T-cell (primary cell): Measurements from ENCODE around the gene MRPL28. TPM values are rescaled to one million over a fixed set of nuclear protein-coding genes. Genes with fewer than 3 reads are reported as not detected.
A peak's percentile ranks its signal among the peaks of the same experiment; 100 is the strongest.

Experiments used
- ATAC-seq, 4 experiments: fragments of 200-7000 bp in 3 of 4; fragments of 150-1000 bp in 1 of 4; cut with Tn5 transposase; replicated peaks in 1 of 4; 1 replicate in 3 of 4; 2 replicates in 1 of 4; pipeline ENCODE4 v1.10.0; 2021; ENCODE audit warnings: moderate library complexity in 3 of 4, mild to moderate bottlenecking in 2 of 4, moderate number of reproducible peaks in 1 of 4
- CTCF ChIA-PET, 2 donors: fragments of 300-600 bp; sonication (Branson Sonifier 250); formaldehyde crosslinking; loops; one replicate each; lab custom pipeline; 2022; ENCODE audit warnings: antibody characterized with exemption in 2 of 2; lab: Charles Lee
- POLR2A ChIA-PET, 2 donors: fragments of 300-600 bp; sonication (Branson Sonifier 250); formaldehyde crosslinking; loops; one replicate each; lab custom pipeline; 2022; ENCODE audit warnings: antibody characterized with exemption in 2 of 2; lab: Charles Lee
- DNase-seq, 35 experiments: peaks; one replicate each; pipeline versions ENCODE4 v3.0.0 to v3.0.0-alpha.2; 2013 to 2023
- H3K27ac ChIP-seq: one replicate; pipeline ENCODE4 v1.5.1; 2013; ENCODE audit warnings: low read length
- H3K27me3 ChIP-seq, 2 experiments: replicated peaks in 1 of 2; 1 replicate in 1 of 2; 2 replicates in 1 of 2; pipeline versions ENCODE4 v1.6.1 to v1.7.0; 2013; ENCODE audit warnings: low read length in 1 of 2, mixed read lengths in 1 of 2; ENCODE audit not compliant: control insufficient read depth in 2 of 2, insufficient read depth in 2 of 2; ENCODE audit errors: extremely low read depth in 1 of 2
- H3K36me3 ChIP-seq, 2 donors: 1 replicate in 1 of 2; 2 replicates in 1 of 2; pipeline versions ENCODE4 v1.6.1 to v1.7.0; 2013; ENCODE audit warnings: low read length in 1 of 2; ENCODE audit not compliant: control insufficient read depth in 2 of 2, insufficient read depth in 1 of 2; ENCODE audit errors: extremely low read depth in 1 of 2
- H3K4me1 ChIP-seq, 2 experiments: 1 replicate in 1 of 2; 2 replicates in 1 of 2; pipeline versions ENCODE4 v1.6.1 to v1.7.0; 2013; ENCODE audit warnings: low read length in 2 of 2, mixed read lengths in 1 of 2; ENCODE audit not compliant: insufficient read depth in 2 of 2, control insufficient read depth in 1 of 2; ENCODE audit errors: extremely low read depth in 1 of 2
- H3K4me3 ChIP-seq, 2 donors: 1 replicate in 1 of 2; 2 replicates in 1 of 2; pipeline versions ENCODE4 v1.5.1 to v1.7.0; 2013; ENCODE audit warnings: mild to moderate bottlenecking in 2 of 2, low read length in 1 of 2, moderate library complexity in 1 of 2; ENCODE audit not compliant: control insufficient read depth in 1 of 2; ENCODE audit errors: extremely low read depth in 1 of 2
- H3K9me3 ChIP-seq: 2 replicates; pipeline ENCODE4 v1.7.0; 2013
- H3K27ac Mint-ChIP-seq, 2 donors: one replicate each; pipeline ENCODE4 v1.8.0; 2020 to 2021; ENCODE audit warnings: mild to moderate bottlenecking in 2 of 2, mixed read lengths in 2 of 2
- H3K27me3 Mint-ChIP-seq, 2 donors: one replicate each; pipeline ENCODE4 v1.8.0; 2021 to 2022; ENCODE audit warnings: mixed read lengths in 2 of 2
- H3K36me3 Mint-ChIP-seq: one replicate; pipeline ENCODE4 v1.8.0; 2021; ENCODE audit warnings: mixed read lengths
- H3K4me1 Mint-ChIP-seq, 3 donors: one replicate each; pipeline ENCODE4 v1.8.0; 2020 to 2022; ENCODE audit warnings: mixed read lengths in 3 of 3, mild to moderate bottlenecking in 1 of 3
- H3K4me3 Mint-ChIP-seq, 3 donors: one replicate each; pipeline ENCODE4 v1.8.0; 2020 to 2022; ENCODE audit warnings: mild to moderate bottlenecking in 3 of 3, mixed read lengths in 3 of 3, moderate library complexity in 3 of 3
- H3K9me3 Mint-ChIP-seq, 3 donors: one replicate each; pipeline ENCODE4 v1.8.0; 2020 to 2022; ENCODE audit warnings: mixed read lengths in 3 of 3
- WGBS: methylation state at CpG from one replicate; pipeline ENCODE4 v1.1.5; 2013; ENCODE audit warnings: missing lambda C conversion rate; ENCODE audit not compliant: insufficient coverage; 5-methylcytosine and 5-hydroxymethylcytosine counted together
- total RNA-seq, 35 experiments: library from RNA in 6 of 35; stranded (reverse) in 6 of 35; fragments of 120-200 nt in 1 of 35; gene quantifications; one replicate each; pipeline versions ENCODE4 v1.2.1 to v1.2.4 and lab custom pipeline; 2013 to 2026

Gene MRPL28
- total RNA-seq, 5 donors from 2014 or later (not counting 1 experiment from before 2014, with no cell fraction given) = 29.3 to 43.8 (median 34.5) TPM

GRCh38 chr16:359067-359763 is 11.1 kb downstream of the MRPL28 start:
- H3K9me3 ChIP-seq = no peaks in the 10 kb centered on the region
- ChIA-PET POLR2A (no interaction called here), CTCF (no interaction called here)
- no peak for ATAC-seq
- H3K4me3 ChIP-seq = no peak overlapping the region
- DNase-seq = no peak
- Mint-ChIP-seq H3K9me3 (no peaks in the 10 kb centered on the region), H3K27me3 (peaks cover 0 to 4% of the 10 kb centered on the region in 2 donors), H3K27ac (no peak overlapping the region), H3K36me3 (no peaks in the 10 kb centered on the region), H3K4me1 (peaks cover 19 to 24% (median 20%) of the 10 kb centered on the region in 3 donors), H3K4me3 (no peak overlapping the region)
- 89% methylated on average over 16 of the region's 19 CpGs for WGBS
- H3K36me3 ChIP-seq = no peaks in the 10 kb centered on the region
- H3K27ac ChIP-seq = no peak overlapping the region
- H3K4me1 ChIP-seq = peaks cover 15 to 41% of the 10 kb centered on the region in 2 experiments
- peaks cover 0 to 15% of the 10 kb centered on the region in 2 experiments for H3K27me3 ChIP-seq

- Mint-ChIP-seq H3K4me1 (peaks cover 19 to 28% (median 23%) of the 10 kb centered on the region in 3 donors), H3K27ac (peak overlapping the region in 1 of 2 donors; percentile 59), H3K27me3 (no peaks in the 10 kb centered on the region), H3K4me3 (peak overlapping the region in 1 of 3 donors; percentile 5), H3K9me3 (no peaks in the 10 kb centered on the region), H3K36me3 (no peaks in the 10 kb centered on the region)
- 94% methylated on average over 4 of the region's 12 CpGs for WGBS
- no peak for DNase-seq
- no peak for ATAC-seq
- Histone ChIP-seq H3K4me3 (no peak overlapping the region), H3K27ac (peak overlapping the region; percentile 16), H3K4me1 (peaks cover 21 to 46% of the 10 kb centered on the region in 2 experiments), H3K36me3 (no peaks in the 10 kb centered on the region), H3K9me3 (no peaks in the 10 kb centered on the region), H3K27me3 (no peaks in the 10 kb centered on the region)
- ChIA-PET CTCF (no interaction called here), POLR2A (no interaction called here)
Observed at GRCh38 chr16:356741-357140, 13.6 kb downstream of the MRPL28 start.

- Histone ChIP-seq H3K9me3 (no peaks in the 10 kb centered on the region), H3K36me3 (peaks cover 0 to 2% of the 10 kb centered on the region in 2 donors), H3K4me3 (peak overlapping the region; percentile 29 to 54), H3K27me3 (no peaks in the 10 kb centered on the region), H3K27ac (peak overlapping the region; percentile 80), H3K4me1 (peaks cover 21 to 58% of the 10 kb centered on the region in 2 experiments)
- ATAC-seq = peak; percentile 18 to 53 (median 25)
- peak in 33 of 35 experiments; percentile 25 to 76 (median 51) for DNase-seq
- Mint-ChIP-seq H3K9me3 (no peaks in the 10 kb centered on the region), H3K36me3 (peaks cover 5% of the 10 kb centered on the region), H3K27me3 (no peaks in the 10 kb centered on the region), H3K4me1 (peaks cover 33 to 39% (median 36%) of the 10 kb centered on the region in 3 donors), H3K4me3 (peak overlapping the region; percentile 54 to 84 (median 73)), H3K27ac (peak overlapping the region; percentile 90 to 96)
- 62% methylated on average over 5 of the region's 10 CpGs for WGBS
- ChIA-PET CTCF (no interaction called here), POLR2A (interaction anchor here in 1 of 2 donors (0.6 kb wide), 1 partner anchor 113 kb away, joined by 7 read pairs; no protein-coding TSS in a partner anchor)
Observed at GRCh38 chr16:354971-355461, 15.3 kb downstream of the MRPL28 start.

- Mint-ChIP-seq H3K27ac (peak overlapping the region; percentile 90 to 96), H3K36me3 (peaks cover 6% of the 10 kb centered on the region), H3K4me3 (peak overlapping the region; percentile 48 to 84 (median 73)), H3K9me3 (no peaks in the 10 kb centered on the region), H3K4me1 (peaks cover 39 to 45% (median 43%) of the 10 kb centered on the region in 3 donors), H3K27me3 (no peaks in the 10 kb centered on the region)
- Histone ChIP-seq H3K4me1 (peaks cover 21 to 63% of the 10 kb centered on the region in 2 experiments), H3K4me3 (peak overlapping the region; percentile 29 to 54), H3K9me3 (no peaks in the 10 kb centered on the region), H3K27ac (peak overlapping the region; percentile 80), H3K36me3 (peaks cover 0 to 6% of the 10 kb centered on the region in 2 donors), H3K27me3 (no peaks in the 10 kb centered on the region)
- ChIA-PET POLR2A (interaction anchor here in 1 of 2 donors (0.6 kb wide), 1 partner anchor 112 kb away, joined by 7 read pairs; no protein-coding TSS in a partner anchor), CTCF (no interaction called here)
- ATAC-seq (no peak), DNase-seq (peak in 2 of 35 experiments; percentile 22 to 28)
- 92% methylated on average over 6 of the region's 12 CpGs for WGBS
Observed at GRCh38 chr16:354291-354881, 16.0 kb downstream of the MRPL28 start.

GRCh38 chr16:353404-354290 is 16.7 kb downstream of the MRPL28 start:
- H3K4me1 Mint-ChIP-seq = peaks cover 44 to 51% (median 47%) of the 10 kb centered on the region in 3 donors
- WGBS = 71% methylated on average over 24 of the region's 25 CpGs
- H3K36me3 Mint-ChIP-seq = peaks cover 8% of the 10 kb centered on the region
- Histone ChIP-seq H3K36me3 (peaks cover 0 to 8% of the 10 kb centered on the region in 2 donors), H3K27me3 (no peaks in the 10 kb centered on the region), H3K9me3 (no peaks in the 10 kb centered on the region), H3K4me3 (peak overlapping the region; percentile 4 to 54), H3K27ac (peak overlapping the region; percentile 80), H3K4me1 (peaks cover 21 to 67% of the 10 kb centered on the region in 2 experiments)
- ChIA-PET POLR2A (interaction anchor here in 1 of 2 donors (0.6 kb wide), 3 partner anchors 119 to 238 kb away, joined by 3 to 6 read pairs (median 4); partner anchors contain the start of gene FAM234A), CTCF (interaction anchor here (0.6 to 1.5 kb wide), 7 partner anchors 17 to 171 kb away, joined by 3 to 14 read pairs (median 4); partner anchors contain the start of genes FAM234A (in 1 of the 2) and MRPL28 (in 1 of the 2))
- peak overlapping the region; percentile 84 to 96 for H3K27ac Mint-ChIP-seq
- no peaks in the 10 kb centered on the region for H3K9me3 Mint-ChIP-seq
- ATAC-seq (no peak), DNase-seq (peak in 5 of 35 experiments; percentile 16 to 35 (median 20))
- H3K4me3 Mint-ChIP-seq = peak overlapping the region; percentile 48 to 84 (median 73)
- H3K27me3 Mint-ChIP-seq = no peaks in the 10 kb centered on the region
